Measurements from ENCODE around the gene CYB5RL. TPM values are rescaled to one million over a fixed set of nuclear protein-coding genes. Genes with fewer than 3 reads are reported as not detected.

Gene CYB5RL
- total RNA-seq, 1 donor from 2014 or later: 7.7 TPM

GRCh38 chr1:54161495-54162168 is 38.2 kb downstream of the CYB5RL start:
- intact Hi-C loops (cut with micrococcal nuclease): no loop called here

- intact Hi-C loops (cut with micrococcal nuclease): no loop called here
These were observed 39.5 kb downstream of the CYB5RL start for GRCh38 chr1:54160351-54160750.

DNA sequence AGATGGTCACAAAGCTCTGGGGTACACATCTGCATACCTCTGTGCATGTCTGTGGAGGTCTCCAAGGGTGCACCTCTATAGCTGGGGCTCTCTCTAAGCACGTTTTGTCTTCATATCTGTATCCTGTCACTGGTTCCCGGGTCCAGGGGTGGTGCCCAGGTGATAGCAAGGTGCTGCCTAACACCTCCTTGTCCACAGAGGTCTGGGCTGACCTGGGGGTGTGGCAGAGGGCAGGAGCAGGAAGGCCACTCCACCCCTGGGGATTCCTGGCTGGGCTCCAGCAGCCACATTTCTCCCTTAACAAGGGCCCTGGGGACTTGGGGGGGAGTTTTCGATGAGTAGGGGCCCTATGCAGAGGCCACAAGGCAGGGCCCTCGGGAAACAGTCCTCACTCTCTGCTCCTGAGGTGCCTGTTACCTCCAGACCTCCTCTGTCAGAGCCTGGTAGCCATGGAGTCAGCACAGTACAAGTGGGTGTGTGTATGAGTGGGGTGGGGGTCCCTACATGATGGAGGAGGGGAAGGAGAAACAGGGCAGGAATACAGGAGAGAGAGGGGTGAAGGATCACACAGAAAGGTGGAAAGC is 40.0 kb downstream of the CYB5RL start:
- intact Hi-C loops (cut with micrococcal nuclease): no loop called here

DNA sequence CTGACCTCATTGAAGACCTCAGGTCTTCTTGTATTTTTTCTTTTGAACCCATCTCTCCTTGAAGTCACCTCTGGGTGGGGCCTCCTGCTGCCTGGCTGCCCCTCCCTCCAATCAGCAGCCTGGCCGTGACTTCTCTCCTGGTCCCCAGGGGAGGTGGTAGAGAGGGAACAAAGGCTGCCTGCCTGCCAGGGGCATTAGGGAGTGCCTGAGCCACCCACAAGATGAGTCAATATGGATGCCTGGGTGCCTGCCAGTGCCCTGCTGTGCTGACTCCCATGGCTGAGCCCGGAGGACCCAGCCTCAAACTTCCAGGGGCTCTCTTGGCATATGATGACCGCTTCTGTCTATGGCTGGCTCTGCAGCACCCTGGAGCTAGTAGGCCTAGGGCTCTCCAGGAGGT is 41.8 kb downstream of the CYB5RL start:
- intact Hi-C loops (cut with micrococcal nuclease): no loop called here

DNA sequence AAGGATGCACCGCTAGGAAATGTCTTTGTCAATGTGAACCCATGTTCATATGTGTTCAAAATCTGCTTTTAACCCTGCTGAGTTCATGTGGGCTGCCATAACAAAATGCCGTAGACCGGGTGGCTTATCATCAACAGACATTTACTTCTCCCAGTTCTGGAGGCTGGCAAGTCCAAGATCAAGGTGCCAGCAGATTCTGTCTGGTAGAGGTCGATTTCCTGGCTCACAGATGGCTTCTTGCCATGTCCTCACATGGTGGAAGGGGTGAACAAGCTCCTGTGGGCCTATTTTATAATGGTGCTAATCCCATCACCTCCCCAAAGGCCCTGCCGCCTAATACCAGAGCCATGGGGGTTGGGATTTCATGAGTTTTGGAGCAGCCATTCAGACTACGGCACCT is 42.4 kb downstream of the CYB5RL start:
- intact Hi-C loops (cut with micrococcal nuclease): no loop called here

GRCh38 chr1:54156986-54157385 is 42.8 kb downstream of the CYB5RL start:
- intact Hi-C loops (cut with micrococcal nuclease): no loop called here

DNA sequence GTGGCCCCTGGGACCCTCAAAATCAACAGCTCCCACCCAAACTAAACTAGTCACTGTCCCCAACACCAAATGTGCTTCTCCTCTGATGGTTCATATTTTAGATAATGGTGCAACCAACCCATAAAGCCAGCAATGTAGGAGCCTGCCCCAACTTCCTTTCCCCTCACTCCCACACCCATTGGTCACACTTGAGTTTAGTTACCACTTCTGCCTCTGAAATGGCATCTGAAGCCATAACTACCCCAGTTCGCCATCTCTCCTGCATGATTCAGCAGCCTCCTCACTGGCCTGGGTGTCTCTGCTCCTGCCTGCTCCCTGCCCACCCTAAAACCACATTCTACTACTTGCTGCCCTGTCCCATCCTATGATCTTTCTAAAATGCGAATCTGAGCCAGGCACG is 43.6 kb downstream of the CYB5RL start:
- intact Hi-C loops (cut with micrococcal nuclease): no loop called here

GRCh38 chr1:54153535-54154439 is 46.0 kb downstream of the CYB5RL start:
- intact Hi-C loops (cut with micrococcal nuclease): no loop called here

- intact Hi-C loops (cut with micrococcal nuclease): no loop called here
These were observed 47.1 kb downstream of the CYB5RL start, which contains the start of gene CDCP2 for GRCh38 chr1:54152696-54153095. TSS of gene CDCP2 (minus strand) at chr1:54153000. CDS start at chr1:54152922, 78 bp downstream.

DNA sequence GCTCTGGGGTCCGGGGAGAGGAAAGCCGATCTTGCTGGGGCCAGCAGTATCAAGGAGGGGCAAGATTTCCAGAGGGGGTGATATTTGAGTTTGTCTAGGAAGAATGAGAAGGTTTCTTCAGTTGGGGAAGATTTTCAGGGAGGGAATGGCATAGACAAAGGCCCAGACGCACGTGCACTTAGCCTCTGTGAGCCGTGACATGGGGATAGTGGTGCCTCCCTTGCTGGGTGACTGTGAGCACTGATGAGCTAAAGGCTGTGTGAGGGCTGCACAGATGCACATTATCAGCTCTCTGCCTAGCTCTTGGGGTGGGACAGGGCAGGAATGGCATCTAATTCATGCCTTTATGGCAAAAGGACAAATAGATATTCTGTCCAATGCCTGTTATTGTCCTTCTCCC is 48.8 kb downstream of the CYB5RL start:
- intact Hi-C loops (cut with micrococcal nuclease): no loop called here

Other genes starting within 250 kb of the CYB5RL start
- not detected in 2 replicates for gene LDLRAD1, start 181.8 kb downstream of the CYB5RL start, total RNA-seq
- gene TMEM59, start 146.8 kb downstream of the CYB5RL start, total RNA-seq: 194 and 203 TPM in 2 replicates
- 9.9 and 11.8 TPM in 2 replicates for gene TCEANC2, start 146.4 kb downstream of the CYB5RL start, total RNA-seq
- gene CDCP2, start 47.0 kb downstream of the CYB5RL start, total RNA-seq: not detected in 2 replicates
- gene MRPL37, start 137 bp upstream of the CYB5RL start, total RNA-seq: 89.9 and 92.6 TPM in 2 replicates
- gene SSBP3, start 206.4 kb upstream of the CYB5RL start, total RNA-seq: 140 and 143 TPM in 2 replicates